ENCODE results near the gene ASTL.

ASTL gene

GRCh38 chr2:96157649-96158553 is 19.6 kb upstream of the ASTL start:
- no peak overlapping the region for H3K27ac ChIP-seq (ENCODE audit: low read length)
- H3K4me1 ChIP-seq (ENCODE audit: insufficient read depth, low read length): no peaks in the 10 kb centered on the region; the same call in 1 of the 2 replicates
- no peaks in the 10 kb centered on the region for H3K36me3 ChIP-seq (ENCODE audit: insufficient read depth, low read depth, low read length)
- no peak overlapping the region for H3K4me3 ChIP-seq (ENCODE audit: low read length)
- H3K9ac ChIP-seq (ENCODE audit: low read depth, low read length): no peak overlapping the region
- no peaks in the 10 kb centered on the region for H3K9me3 ChIP-seq (ENCODE audit: insufficient read depth, low read depth, low read length)
- H3K27me3 ChIP-seq (ENCODE audit: insufficient read depth, low read length): no peaks in the 10 kb centered on the region

GRCh38 chr2:96156926-96157648 is 18.8 kb upstream of the ASTL start:
- no peak overlapping the region for H3K27ac ChIP-seq (ENCODE audit: low read length)
- H3K9me3 ChIP-seq (ENCODE audit: insufficient read depth, low read depth, low read length): no peaks in the 10 kb centered on the region
- H3K9ac ChIP-seq (ENCODE audit: low read depth, low read length): no peak overlapping the region
- H3K4me3 ChIP-seq (ENCODE audit: low read length): no peak overlapping the region
- peaks cover 4% of the 10 kb centered on the region; the same call in 1 of the 2 replicates for H3K4me1 ChIP-seq (ENCODE audit: insufficient read depth, low read length)
- no peaks in the 10 kb centered on the region for H3K27me3 ChIP-seq (ENCODE audit: insufficient read depth, low read length)
- no peaks in the 10 kb centered on the region for H3K36me3 ChIP-seq (ENCODE audit: insufficient read depth, low read depth, low read length)

- no peaks in the 10 kb centered on the region for H3K27me3 ChIP-seq (ENCODE audit: insufficient read depth, low read length)
- H3K4me1 ChIP-seq (ENCODE audit: insufficient read depth, low read length): peaks cover 5% of the 10 kb centered on the region; the same call in 1 of the 2 replicates
- no peaks in the 10 kb centered on the region for H3K9me3 ChIP-seq (ENCODE audit: insufficient read depth, low read depth, low read length)
- H3K27ac ChIP-seq (ENCODE audit: low read length): no peak overlapping the region
- no peaks in the 10 kb centered on the region for H3K36me3 ChIP-seq (ENCODE audit: insufficient read depth, low read depth, low read length)
- H3K4me3 ChIP-seq (ENCODE audit: low read length): no peak overlapping the region
- no peak overlapping the region for H3K9ac ChIP-seq (ENCODE audit: low read depth, low read length)
Measured at GRCh38 chr2:96156011-96156820, 17.9 kb upstream of the ASTL start.

GRCh38 chr2:96154506-96155380 is 16.4 kb upstream of the ASTL start:
- Histone ChIP-seq H3K36me3 (ENCODE audit: insufficient read depth, low read depth, low read length) (no peaks in the 10 kb centered on the region), H3K27ac (ENCODE audit: low read length) (no peak overlapping the region), H3K9me3 (ENCODE audit: insufficient read depth, low read depth, low read length) (no peaks in the 10 kb centered on the region), H3K27me3 (ENCODE audit: insufficient read depth, low read length) (no peaks in the 10 kb centered on the region), H3K9ac (ENCODE audit: low read depth, low read length) (no peak overlapping the region), H3K4me3 (ENCODE audit: low read length) (no peak overlapping the region), H3K4me1 (ENCODE audit: insufficient read depth, low read length) (peaks cover 5% of the 10 kb centered on the region; the same call in 1 of the 2 replicates)

GRCh38 chr2:96153991-96154431 is 15.7 kb upstream of the ASTL start:
- Histone ChIP-seq H3K36me3 (ENCODE audit: insufficient read depth, low read depth, low read length) (no peaks in the 10 kb centered on the region), H3K9ac (ENCODE audit: low read depth, low read length) (no peak overlapping the region), H3K27me3 (ENCODE audit: insufficient read depth, low read length) (no peaks in the 10 kb centered on the region), H3K4me3 (ENCODE audit: low read length) (no peak overlapping the region), H3K27ac (ENCODE audit: low read length) (no peak overlapping the region), H3K9me3 (ENCODE audit: insufficient read depth, low read depth, low read length) (no peaks in the 10 kb centered on the region), H3K4me1 (ENCODE audit: insufficient read depth, low read length) (peaks cover 5% of the 10 kb centered on the region; the same call in 1 of the 2 replicates)

GRCh38 chr2:96153291-96153713 is 15.0 kb upstream of the ASTL start:
- Histone ChIP-seq H3K4me1 (ENCODE audit: insufficient read depth, low read length) (peaks cover 6% of the 10 kb centered on the region; the same call in 1 of the 2 replicates), H3K9ac (ENCODE audit: low read depth, low read length) (no peak overlapping the region), H3K4me3 (ENCODE audit: low read length) (no peak overlapping the region), H3K36me3 (ENCODE audit: insufficient read depth, low read depth, low read length) (no peaks in the 10 kb centered on the region), H3K9me3 (ENCODE audit: insufficient read depth, low read depth, low read length) (no peaks in the 10 kb centered on the region), H3K27me3 (ENCODE audit: insufficient read depth, low read length) (no peaks in the 10 kb centered on the region), H3K27ac (ENCODE audit: low read length) (no peak overlapping the region)

GRCh38 chr2:96152304-96153161 is 14.2 kb upstream of the ASTL start:
- Histone ChIP-seq H3K4me1 (ENCODE audit: insufficient read depth, low read length) (peaks cover 12% of the 10 kb centered on the region; the same call in 1 of the 2 replicates), H3K9me3 (ENCODE audit: insufficient read depth, low read depth, low read length) (no peaks in the 10 kb centered on the region), H3K36me3 (ENCODE audit: insufficient read depth, low read depth, low read length) (no peaks in the 10 kb centered on the region), H3K4me3 (ENCODE audit: low read length) (no peak overlapping the region), H3K27me3 (ENCODE audit: insufficient read depth, low read length) (peaks cover 7% of the 10 kb centered on the region), H3K27ac (ENCODE audit: low read length) (no peak overlapping the region), H3K9ac (ENCODE audit: low read depth, low read length) (no peak overlapping the region)

- Histone ChIP-seq H3K27ac (ENCODE audit: low read length) (no peak overlapping the region), H3K9ac (ENCODE audit: low read depth, low read length) (no peak overlapping the region), H3K4me3 (ENCODE audit: low read length) (no peak overlapping the region), H3K4me1 (ENCODE audit: insufficient read depth, low read length) (peaks cover 12% of the 10 kb centered on the region; the same call in 1 of the 2 replicates), H3K27me3 (ENCODE audit: insufficient read depth, low read length) (peaks cover 15% of the 10 kb centered on the region), H3K36me3 (ENCODE audit: insufficient read depth, low read depth, low read length) (no peaks in the 10 kb centered on the region), H3K9me3 (ENCODE audit: insufficient read depth, low read depth, low read length) (no peaks in the 10 kb centered on the region)
Measured at GRCh38 chr2:96151595-96152303, 13.4 kb upstream of the ASTL start.

- peaks cover 12% of the 10 kb centered on the region; the same call in 1 of the 2 replicates for H3K4me1 ChIP-seq (ENCODE audit: insufficient read depth, low read length)
- peaks cover 22% of the 10 kb centered on the region for H3K27me3 ChIP-seq (ENCODE audit: insufficient read depth, low read length)
- H3K9me3 ChIP-seq (ENCODE audit: insufficient read depth, low read depth, low read length): no peaks in the 10 kb centered on the region
- H3K4me3 ChIP-seq (ENCODE audit: low read length): no peak overlapping the region
- H3K9ac ChIP-seq (ENCODE audit: low read depth, low read length): no peak overlapping the region
- H3K27ac ChIP-seq (ENCODE audit: low read length): no peak overlapping the region
- H3K36me3 ChIP-seq (ENCODE audit: insufficient read depth, low read depth, low read length): no peaks in the 10 kb centered on the region
Measured at GRCh38 chr2:96150791-96151594, 12.7 kb upstream of the ASTL start.
